K562 (cell line): ENCODE data around the gene ARHGAP24.

Experiments
- FOXA1 ChIP-seq: fragments of 450-650 bp; IDR thresholded peaks from 2 replicates; pipeline ENCODE4 v1.6.1; 2016; ENCODE audit warnings: mild to moderate bottlenecking, borderline replicate concordance
- NUFIP1 ChIP-seq: fragments of 450-650 bp; IDR thresholded peaks from 2 replicates; pipeline ENCODE4 v1.6.1; 2018; ENCODE audit not compliant: partially characterized antibody
- TCF7 ChIP-seq: sonication (generic); IDR thresholded peaks from 2 replicates; pipeline ENCODE4 v1.6.1; 2016; ENCODE audit warnings: antibody characterized with exemption, borderline replicate concordance
- ZNF121 ChIP-seq: sonication (generic); formaldehyde crosslinking; conservative IDR thresholded peaks from 2 replicates; pipeline ENCODE4 v1.8.0; 2022; ENCODE audit warnings: missing genetic modification reagents
- TF ChIP-seq, protein P1 (sequence below), 3 experiments: IDR thresholded peaks in 2 of 3; conservative IDR thresholded peaks in 1 of 3; 2 replicates each; pipeline ENCODE4 v1.5.1; 2011 to 2012; ENCODE audit warnings: low read length in 3 of 3, mild to moderate bottlenecking in 3 of 3, control low read depth in 2 of 3, improper control_type of control experiment in 1 of 3, inconsistent platforms in 1 of 3, low read depth in 1 of 3, mixed read lengths in 1 of 3, moderate library complexity in 1 of 3; ENCODE audit not compliant: insufficient read depth in 2 of 3
- TF ChIP-seq, protein P2 (sequence below): sonication (generic); formaldehyde crosslinking; IDR thresholded peaks from 2 replicates; pipeline ENCODE4 v1.8.0; 2022; ENCODE audit warnings: missing genetic modification reagents, mild to moderate bottlenecking, borderline replicate concordance
- TF ChIP-seq, protein P3 (sequence below): IDR thresholded peaks from 2 replicates; pipeline ENCODE4 v1.6.1; 2016; ENCODE audit warnings: missing genetic modification characterization, missing compliant biosample characterization

DNA sequence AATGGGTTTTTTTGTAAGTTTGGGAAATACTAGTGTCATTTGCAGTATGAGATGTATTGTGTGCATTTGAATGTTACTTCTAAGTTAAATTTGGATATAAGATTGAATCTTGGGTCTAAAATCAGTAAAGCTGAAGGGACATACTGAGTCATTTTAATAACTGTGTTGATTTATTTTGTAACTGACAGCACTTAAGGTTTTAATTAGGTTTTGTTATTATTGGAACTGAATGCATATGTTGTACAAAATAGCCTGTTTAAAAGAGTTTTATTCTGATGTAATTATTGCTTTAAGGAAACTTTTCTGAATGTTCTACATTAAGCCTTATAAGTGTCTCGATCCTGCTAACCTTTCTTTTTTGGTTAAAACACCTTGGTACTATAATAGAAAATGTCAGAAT lies 488.3 kb downstream of the ARHGAP24 start:
- TF ChIP-seq FOXA1, result no peak
- TF ChIP-seq NUFIP1, result no peak
- TF ChIP-seq, protein P1, sequence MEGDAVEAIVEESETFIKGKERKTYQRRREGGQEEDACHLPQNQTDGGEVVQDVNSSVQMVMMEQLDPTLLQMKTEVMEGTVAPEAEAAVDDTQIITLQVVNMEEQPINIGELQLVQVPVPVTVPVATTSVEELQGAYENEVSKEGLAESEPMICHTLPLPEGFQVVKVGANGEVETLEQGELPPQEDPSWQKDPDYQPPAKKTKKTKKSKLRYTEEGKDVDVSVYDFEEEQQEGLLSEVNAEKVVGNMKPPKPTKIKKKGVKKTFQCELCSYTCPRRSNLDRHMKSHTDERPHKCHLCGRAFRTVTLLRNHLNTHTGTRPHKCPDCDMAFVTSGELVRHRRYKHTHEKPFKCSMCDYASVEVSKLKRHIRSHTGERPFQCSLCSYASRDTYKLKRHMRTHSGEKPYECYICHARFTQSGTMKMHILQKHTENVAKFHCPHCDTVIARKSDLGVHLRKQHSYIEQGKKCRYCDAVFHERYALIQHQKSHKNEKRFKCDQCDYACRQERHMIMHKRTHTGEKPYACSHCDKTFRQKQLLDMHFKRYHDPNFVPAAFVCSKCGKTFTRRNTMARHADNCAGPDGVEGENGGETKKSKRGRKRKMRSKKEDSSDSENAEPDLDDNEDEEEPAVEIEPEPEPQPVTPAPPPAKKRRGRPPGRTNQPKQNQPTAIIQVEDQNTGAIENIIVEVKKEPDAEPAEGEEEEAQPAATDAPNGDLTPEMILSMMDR (IDR thresholded peaks at IDR 0.05 in 2 of 3, conservative IDR thresholded peaks at IDR 0.05 in 1 of 3; ENCODE audit: insufficient read depth in 2 of 3, low read depth in 1 of 3, low read length in 3 of 3), result no peak
- no peak for TF ChIP-seq TCF7
- TF ChIP-seq, protein P2, sequence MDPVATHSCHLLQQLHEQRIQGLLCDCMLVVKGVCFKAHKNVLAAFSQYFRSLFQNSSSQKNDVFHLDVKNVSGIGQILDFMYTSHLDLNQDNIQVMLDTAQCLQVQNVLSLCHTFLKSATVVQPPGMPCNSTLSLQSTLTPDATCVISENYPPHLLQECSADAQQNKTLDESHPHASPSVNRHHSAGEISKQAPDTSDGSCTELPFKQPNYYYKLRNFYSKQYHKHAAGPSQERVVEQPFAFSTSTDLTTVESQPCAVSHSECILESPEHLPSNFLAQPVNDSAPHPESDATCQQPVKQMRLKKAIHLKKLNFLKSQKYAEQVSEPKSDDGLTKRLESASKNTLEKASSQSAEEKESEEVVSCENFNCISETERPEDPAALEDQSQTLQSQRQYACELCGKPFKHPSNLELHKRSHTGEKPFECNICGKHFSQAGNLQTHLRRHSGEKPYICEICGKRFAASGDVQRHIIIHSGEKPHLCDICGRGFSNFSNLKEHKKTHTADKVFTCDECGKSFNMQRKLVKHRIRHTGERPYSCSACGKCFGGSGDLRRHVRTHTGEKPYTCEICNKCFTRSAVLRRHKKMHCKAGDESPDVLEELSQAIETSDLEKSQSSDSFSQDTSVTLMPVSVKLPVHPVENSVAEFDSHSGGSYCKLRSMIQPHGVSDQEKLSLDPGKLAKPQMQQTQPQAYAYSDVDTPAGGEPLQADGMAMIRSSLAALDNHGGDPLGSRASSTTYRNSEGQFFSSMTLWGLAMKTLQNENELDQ, result no peak
- no peak for TF ChIP-seq ZNF121 (CRISPR knock-in tag)
- TF ChIP-seq, protein P3, sequence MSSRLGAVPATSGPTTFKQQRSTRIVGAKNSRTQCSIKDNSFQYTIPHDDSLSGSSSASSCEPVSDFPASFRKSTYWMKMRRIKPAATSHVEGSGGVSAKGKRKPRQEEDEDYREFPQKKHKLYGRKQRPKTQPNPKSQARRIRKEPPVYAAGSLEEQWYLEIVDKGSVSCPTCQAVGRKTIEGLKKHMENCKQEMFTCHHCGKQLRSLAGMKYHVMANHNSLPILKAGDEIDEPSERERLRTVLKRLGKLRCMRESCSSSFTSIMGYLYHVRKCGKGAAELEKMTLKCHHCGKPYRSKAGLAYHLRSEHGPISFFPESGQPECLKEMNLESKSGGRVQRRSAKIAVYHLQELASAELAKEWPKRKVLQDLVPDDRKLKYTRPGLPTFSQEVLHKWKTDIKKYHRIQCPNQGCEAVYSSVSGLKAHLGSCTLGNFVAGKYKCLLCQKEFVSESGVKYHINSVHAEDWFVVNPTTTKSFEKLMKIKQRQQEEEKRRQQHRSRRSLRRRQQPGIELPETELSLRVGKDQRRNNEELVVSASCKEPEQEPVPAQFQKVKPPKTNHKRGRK (tag), result no peak
